Activated naive CD4-positive, alpha-beta T cell treated with anti-CD3 and anti-CD28 coated beads, Interleukin-2, amount 10 ng/mL, durations not matched to agents 7 days and 5 days (primary cell): ENCODE data around the gene PGLYRP4.

ENCODE experiments used
- CTCF ChIA-PET: fragments of 350-600 bp; sonication (Branson Sonifier 250); formaldehyde crosslinking; loops from one replicate; lab custom pipeline; 2021; ENCODE audit warnings: antibody characterized with exemption; lab: Charles Lee
- DNase-seq: peaks from one replicate; pipeline ENCODE4 v3.0.0-alpha.2; 2020
- H3K27ac Mint-ChIP-seq: one replicate; pipeline ENCODE4 v1.8.0; 2021; ENCODE audit warnings: mild to moderate bottlenecking, moderate library complexity, mixed read lengths
- H3K27me3 Mint-ChIP-seq: one replicate; pipeline ENCODE4 v1.8.0; 2021; ENCODE audit warnings: mild to moderate bottlenecking, mixed read lengths
- H3K36me3 Mint-ChIP-seq: one replicate; pipeline ENCODE4 v1.8.0; 2021; ENCODE audit warnings: mixed read lengths
- H3K4me1 Mint-ChIP-seq: one replicate; pipeline ENCODE4 v1.8.0; 2021; ENCODE audit warnings: mixed read lengths
- H3K4me3 Mint-ChIP-seq: one replicate; pipeline ENCODE4 v1.8.0; 2021; ENCODE audit warnings: mild to moderate bottlenecking, moderate library complexity, mixed read lengths
- H3K9me3 Mint-ChIP-seq: one replicate; pipeline ENCODE4 v1.8.0; 2021; ENCODE audit warnings: mixed read lengths

Gene PGLYRP4

DNA sequence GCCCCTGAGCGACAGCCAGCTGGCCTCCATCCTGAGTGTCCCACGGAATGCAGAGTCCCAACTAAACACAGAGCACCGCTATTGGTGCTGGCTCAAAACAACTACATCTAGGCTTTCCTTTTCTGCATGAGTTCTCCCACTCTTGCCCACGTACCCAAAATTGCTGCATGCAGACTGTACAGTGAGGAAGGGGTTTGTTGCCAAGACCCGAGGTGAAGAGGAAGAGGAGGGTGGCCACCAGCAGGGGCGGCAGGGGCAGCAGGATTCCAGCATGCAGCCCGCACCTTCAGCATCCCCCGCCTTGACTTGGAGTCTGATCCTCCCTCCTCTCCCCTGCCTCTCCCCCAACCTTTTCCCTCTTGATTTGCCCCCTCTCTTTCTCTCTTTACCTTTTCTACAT is 17.1 kb upstream of the PGLYRP4 start:
- Mint-ChIP-seq H3K36me3 (no peaks in the 10 kb centered on the region), H3K27me3 (peaks cover 20% of the 10 kb centered on the region), H3K27ac (no peak overlapping the region), H3K4me3 (no peak overlapping the region), H3K4me1 (no peaks in the 10 kb centered on the region), H3K9me3 (no peaks in the 10 kb centered on the region)
- no peak for DNase-seq
- CTCF ChIA-PET = interaction anchor here (1.0 to 2.5 kb wide), 2 partner anchors 10 to 14 kb away, joined by 3 to 6 read pairs; no protein-coding TSS in a partner anchor

DNA sequence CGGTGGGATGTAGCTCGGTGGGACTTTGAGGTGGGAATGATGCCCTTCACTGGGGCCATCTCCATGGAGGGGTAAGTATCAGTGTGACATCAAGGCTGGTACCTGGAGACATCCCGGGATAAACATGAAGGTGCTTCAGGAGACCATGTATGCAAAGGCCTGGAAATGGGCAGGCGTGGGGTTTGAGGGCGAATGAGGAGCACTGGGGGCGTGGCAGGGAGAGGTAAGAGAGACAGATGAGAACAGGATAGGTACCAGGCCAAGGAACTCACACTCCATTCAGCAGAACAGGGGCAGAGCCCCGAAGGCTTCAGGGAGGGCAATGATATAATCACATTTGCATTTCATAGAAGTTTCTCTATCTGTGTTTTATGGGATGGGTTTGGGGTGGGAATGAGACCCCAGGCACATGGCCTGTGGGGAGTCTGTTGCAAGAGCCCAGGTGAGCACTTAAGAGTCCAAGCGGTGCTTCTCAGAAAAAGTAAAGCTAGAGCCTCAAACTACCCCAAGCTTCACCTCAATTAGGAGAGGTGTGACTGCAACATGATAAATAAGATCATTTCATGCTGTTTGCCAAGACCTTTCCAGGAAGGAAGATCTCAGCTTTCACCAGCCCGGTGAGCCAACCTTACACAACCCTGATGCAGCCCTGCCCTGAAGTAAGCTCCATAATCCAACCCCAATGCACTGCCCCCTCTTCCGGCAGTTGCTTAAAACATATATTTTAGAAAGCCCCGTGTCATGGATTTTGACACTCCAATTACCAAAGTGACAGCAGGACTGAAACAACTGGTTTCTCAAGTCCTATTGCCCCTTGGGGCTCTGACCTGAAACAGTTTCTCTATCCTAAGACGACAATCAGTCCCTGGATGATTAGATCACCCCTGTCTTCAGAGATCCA is 16.4 kb upstream of the PGLYRP4 start:
- peaks cover 20% of the 10 kb centered on the region for H3K27me3 Mint-ChIP-seq
- no peaks in the 10 kb centered on the region for H3K36me3 Mint-ChIP-seq
- CTCF ChIA-PET = interaction anchor here (1.0 to 2.5 kb wide), 4 partner anchors 10 to 130 kb away, joined by 3 to 10 read pairs (median 4); no protein-coding TSS in a partner anchor
- H3K4me1 Mint-ChIP-seq = no peaks in the 10 kb centered on the region
- H3K4me3 Mint-ChIP-seq = no peak overlapping the region
- H3K9me3 Mint-ChIP-seq = no peaks in the 10 kb centered on the region
- DNase-seq = no peak
- H3K27ac Mint-ChIP-seq = no peak overlapping the region

DNA sequence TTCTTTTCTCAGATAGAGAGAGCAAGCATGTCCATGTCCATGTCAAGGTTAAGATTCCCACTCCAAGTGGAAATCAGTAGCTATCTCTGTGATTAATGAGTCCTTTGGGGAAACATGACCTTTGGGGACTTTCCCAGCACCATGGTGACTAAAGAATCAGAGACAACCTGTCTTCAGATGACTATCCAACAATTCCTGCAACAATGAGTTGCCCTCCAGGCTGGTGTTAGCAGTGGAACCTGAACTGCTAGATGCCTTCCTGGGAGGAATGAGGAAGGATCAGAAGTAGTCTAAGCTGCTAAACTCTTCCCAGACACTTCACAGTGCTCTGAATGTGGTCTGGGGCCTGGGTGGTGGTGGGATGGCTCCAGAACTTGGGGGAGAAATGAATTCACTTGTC is 15.5 kb upstream of the PGLYRP4 start:
- H3K4me3 Mint-ChIP-seq = no peak overlapping the region
- DNase-seq = no peak
- no peaks in the 10 kb centered on the region for H3K36me3 Mint-ChIP-seq
- CTCF ChIA-PET = interaction anchor here (1.3 to 2.5 kb wide), 4 partner anchors 9 to 131 kb away, joined by 3 to 10 read pairs (median 5); no protein-coding TSS in a partner anchor
- H3K27ac Mint-ChIP-seq = no peak overlapping the region
- H3K4me1 Mint-ChIP-seq = no peaks in the 10 kb centered on the region
- H3K9me3 Mint-ChIP-seq = no peaks in the 10 kb centered on the region
- peaks cover 15% of the 10 kb centered on the region for H3K27me3 Mint-ChIP-seq

DNA sequence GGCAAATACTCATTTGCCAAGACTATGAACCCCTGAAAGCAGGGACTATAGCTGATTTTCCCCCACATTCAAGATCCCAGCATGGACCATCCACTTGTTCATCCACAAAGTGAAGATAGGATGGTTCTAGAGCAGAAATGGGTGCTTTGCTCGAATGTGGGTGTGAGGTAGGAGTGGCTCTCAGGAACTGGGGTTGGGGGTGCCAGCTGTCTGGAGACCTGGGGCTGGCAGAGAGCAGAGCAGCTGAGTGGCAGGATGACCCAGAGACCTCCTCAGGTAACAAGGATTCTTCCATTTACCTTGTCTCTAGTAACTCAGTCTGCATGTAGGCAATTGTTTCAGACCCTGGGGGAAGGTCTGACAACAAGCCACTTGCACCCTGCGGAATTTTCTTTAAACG is 15.0 kb upstream of the PGLYRP4 start:
- DNase-seq = no peak
- Mint-ChIP-seq H3K9me3 (no peaks in the 10 kb centered on the region), H3K4me1 (no peaks in the 10 kb centered on the region), H3K27me3 (peaks cover 15% of the 10 kb centered on the region), H3K27ac (no peak overlapping the region), H3K4me3 (no peak overlapping the region), H3K36me3 (no peaks in the 10 kb centered on the region)
- CTCF ChIA-PET = interaction anchor here (1.3 to 2.5 kb wide), 4 partner anchors 8 to 131 kb away, joined by 3 to 10 read pairs (median 5); no protein-coding TSS in a partner anchor

DNA sequence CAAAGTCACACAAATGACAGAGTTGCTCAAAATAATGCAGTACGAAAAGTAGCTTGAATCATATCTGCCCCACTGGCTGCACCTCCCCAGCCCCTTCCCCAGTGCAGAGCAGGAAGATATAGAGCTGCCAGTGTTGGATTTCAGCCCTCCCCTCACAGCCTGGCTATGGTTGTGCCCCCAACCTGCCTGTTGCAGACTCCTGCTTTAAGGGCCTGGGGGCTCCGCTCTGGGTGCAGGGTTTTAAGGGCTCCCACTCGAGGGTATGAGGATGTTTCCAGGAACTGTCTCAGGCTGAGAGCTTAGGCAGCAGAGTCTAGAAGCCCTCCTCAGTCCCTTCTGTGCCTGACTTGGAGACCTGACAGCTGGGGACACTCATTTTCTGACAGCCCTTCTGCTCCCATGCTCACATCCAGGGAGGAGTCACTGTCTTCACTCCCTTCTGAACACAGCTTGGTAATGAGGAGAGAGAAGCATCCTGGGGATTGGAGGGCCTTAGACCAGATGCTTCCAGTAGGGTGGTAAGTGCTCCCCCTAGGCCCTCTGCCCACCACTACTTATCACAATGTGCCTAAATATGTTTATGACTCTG is 13.6 kb upstream of the PGLYRP4 start:
- peaks cover 11% of the 10 kb centered on the region for H3K27me3 Mint-ChIP-seq
- H3K4me3 Mint-ChIP-seq = no peak overlapping the region
- CTCF ChIA-PET = interaction anchor here (0.8 to 1.0 kb wide), 4 partner anchors 8 to 39 kb away, joined by 3 to 5 read pairs (median 4); no protein-coding TSS in a partner anchor
- no peaks in the 10 kb centered on the region for H3K9me3 Mint-ChIP-seq
- H3K27ac Mint-ChIP-seq = no peak overlapping the region
- DNase-seq = no peak
- peaks cover 10% of the 10 kb centered on the region for H3K4me1 Mint-ChIP-seq
- H3K36me3 Mint-ChIP-seq = no peaks in the 10 kb centered on the region

DNA sequence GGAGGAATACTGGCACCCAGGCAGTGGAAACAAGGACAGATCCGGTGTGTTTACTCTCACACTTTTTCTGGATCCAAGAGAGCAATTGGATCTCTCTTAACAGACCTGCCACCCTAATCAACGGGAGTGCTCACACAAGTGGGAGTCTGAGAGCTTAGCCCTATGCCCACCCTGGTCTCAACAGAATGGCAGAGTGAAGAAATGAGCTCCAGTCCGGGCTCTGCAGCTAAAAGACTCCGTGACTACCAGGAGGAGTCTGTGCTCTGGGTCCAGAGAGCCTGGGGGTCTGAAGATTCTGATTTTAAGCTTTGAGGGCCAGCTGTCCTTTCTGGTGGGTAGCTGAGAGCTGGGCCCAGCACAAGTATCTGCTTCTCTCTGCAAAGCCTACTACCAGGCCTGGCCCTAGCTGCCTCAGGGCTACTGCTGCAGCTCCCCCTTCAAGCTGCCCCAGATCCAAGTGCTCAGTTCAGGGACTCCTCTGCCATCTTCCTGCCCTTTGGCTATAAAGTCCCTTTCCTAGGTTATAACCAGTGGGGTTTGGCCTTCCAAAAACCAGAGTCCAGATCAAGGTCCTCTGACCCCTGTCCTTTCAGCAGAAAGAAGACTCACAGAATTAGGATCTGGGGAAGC is 13.0 kb upstream of the PGLYRP4 start:
- CTCF ChIA-PET = interaction anchor here (0.8 to 1.0 kb wide), 2 partner anchors 9 to 39 kb away, joined by 4 read pairs; no protein-coding TSS in a partner anchor
- H3K27ac Mint-ChIP-seq = no peak overlapping the region
- H3K4me1 Mint-ChIP-seq = peaks cover 17% of the 10 kb centered on the region
- DNase-seq = no peak
- H3K4me3 Mint-ChIP-seq = no peak overlapping the region
- peaks cover 16% of the 10 kb centered on the region for H3K27me3 Mint-ChIP-seq
- no peaks in the 10 kb centered on the region for H3K9me3 Mint-ChIP-seq
- no peaks in the 10 kb centered on the region for H3K36me3 Mint-ChIP-seq

DNA sequence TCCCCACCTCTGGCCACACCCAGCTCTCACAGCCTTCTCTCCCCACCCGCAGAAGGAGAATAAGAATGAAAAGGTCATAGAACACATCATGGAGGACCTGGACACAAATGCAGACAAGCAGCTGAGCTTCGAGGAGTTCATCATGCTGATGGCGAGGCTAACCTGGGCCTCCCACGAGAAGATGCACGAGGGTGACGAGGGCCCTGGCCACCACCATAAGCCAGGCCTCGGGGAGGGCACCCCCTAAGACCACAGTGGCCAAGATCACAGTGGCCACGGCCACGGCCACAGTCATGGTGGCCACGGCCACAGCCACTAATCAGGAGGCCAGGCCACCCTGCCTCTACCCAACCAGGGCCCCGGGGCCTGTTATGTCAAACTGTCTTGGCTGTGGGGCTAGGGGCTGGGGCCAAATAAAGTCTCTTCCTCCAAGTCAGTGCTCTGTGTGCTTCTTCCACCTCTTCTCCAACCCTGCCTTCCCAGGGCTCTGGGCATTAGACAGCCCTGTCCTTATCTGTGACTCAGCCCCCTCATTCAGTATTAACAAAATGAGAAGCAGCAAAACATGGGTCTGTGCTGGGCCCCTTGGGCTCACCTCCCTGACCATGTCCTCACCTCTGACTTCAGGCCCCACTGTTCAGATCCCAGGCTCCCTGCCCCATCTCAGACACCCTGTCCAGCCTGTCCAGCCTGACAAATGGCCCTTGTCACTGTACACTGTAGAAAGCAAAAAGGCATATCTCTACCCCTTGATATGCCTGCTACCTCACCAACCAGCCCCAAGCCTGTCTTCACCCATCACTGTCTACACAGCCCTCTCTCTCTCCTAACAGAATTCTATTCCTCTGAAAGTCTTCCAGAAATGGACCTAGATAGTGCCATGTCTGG is 12.2 kb upstream of the PGLYRP4 start:
- H3K9me3 Mint-ChIP-seq = no peaks in the 10 kb centered on the region
- CTCF ChIA-PET = interaction anchor here (1.0 kb wide), 1 partner anchor 8 kb away, joined by 4 read pairs; no protein-coding TSS in a partner anchor
- H3K27ac Mint-ChIP-seq = no peak overlapping the region
- peaks cover 20% of the 10 kb centered on the region for H3K27me3 Mint-ChIP-seq
- H3K4me1 Mint-ChIP-seq = peaks cover 23% of the 10 kb centered on the region
- no peaks in the 10 kb centered on the region for H3K36me3 Mint-ChIP-seq
- DNase-seq = no peak
- no peak overlapping the region for H3K4me3 Mint-ChIP-seq

DNA sequence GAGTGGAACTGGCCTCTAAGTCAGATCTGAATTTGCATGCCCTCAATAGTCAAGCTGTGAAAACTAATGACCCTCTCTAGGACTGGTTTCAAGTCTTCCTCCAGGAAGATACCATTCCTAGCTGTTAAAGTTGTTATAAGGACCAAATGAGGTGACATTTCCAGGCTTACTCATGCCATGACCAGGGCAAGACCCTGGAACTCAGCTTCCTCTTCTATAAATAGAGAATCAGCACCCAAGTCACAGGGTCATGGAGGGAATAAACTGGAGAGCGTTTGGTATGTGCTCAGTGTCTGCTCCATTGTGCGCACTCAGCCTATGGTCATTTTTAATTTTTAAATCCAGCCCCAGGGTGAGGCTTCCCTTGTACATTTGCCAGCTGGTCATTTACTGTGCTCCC is 11.5 kb upstream of the PGLYRP4 start:
- CTCF ChIA-PET = interaction anchor here (0.7 kb wide), 1 partner anchor 134 kb away, joined by 3 read pairs; no protein-coding TSS in a partner anchor
- DNase-seq = no peak
- no peak overlapping the region for H3K27ac Mint-ChIP-seq
- H3K4me1 Mint-ChIP-seq = peaks cover 23% of the 10 kb centered on the region
- no peak overlapping the region for H3K4me3 Mint-ChIP-seq
- H3K36me3 Mint-ChIP-seq = no peaks in the 10 kb centered on the region
- no peaks in the 10 kb centered on the region for H3K9me3 Mint-ChIP-seq
- peaks cover 25% of the 10 kb centered on the region for H3K27me3 Mint-ChIP-seq

DNA sequence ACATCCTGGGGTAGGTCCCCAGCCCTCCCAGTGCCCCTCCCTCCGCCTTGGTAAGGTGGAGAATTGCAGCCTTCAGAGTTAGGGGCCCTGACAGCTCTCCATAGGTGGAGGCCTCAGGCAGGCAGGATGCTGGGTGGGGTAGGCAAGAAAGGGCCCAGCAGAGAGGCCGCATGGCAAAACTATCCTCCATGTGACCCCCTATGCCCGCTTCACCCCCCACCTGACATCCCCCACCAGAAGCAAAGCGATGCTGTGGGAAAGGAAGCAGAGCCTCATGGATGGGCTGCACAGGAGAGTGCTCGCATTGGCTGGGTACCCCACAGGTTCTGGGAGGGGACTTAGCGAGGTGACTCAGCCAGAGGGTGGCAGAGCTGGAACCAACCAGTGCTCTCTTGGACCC is 10.6 kb upstream of the PGLYRP4 start:
- Mint-ChIP-seq H3K9me3 (no peaks in the 10 kb centered on the region), H3K36me3 (no peaks in the 10 kb centered on the region), H3K27ac (no peak overlapping the region), H3K4me1 (peaks cover 23% of the 10 kb centered on the region), H3K27me3 (peaks cover 31% of the 10 kb centered on the region), H3K4me3 (no peak overlapping the region)
- no peak for DNase-seq
- CTCF ChIA-PET = no interaction called here

DNA sequence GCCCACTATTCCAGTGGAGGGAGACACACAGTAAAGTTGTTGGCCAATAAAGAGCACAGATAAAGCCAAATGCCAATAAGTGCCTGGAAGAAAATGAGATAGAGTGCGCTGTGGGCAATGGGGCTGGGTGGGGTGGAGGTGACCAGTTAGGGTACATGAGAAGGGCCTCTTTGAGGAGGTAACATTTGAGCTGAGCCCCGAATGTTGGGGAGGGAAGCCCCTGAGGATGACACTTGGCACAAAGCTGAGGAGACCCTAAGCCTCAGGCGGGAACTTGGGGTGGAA is 10.0 kb upstream of the PGLYRP4 start:
- H3K9me3 Mint-ChIP-seq = no peaks in the 10 kb centered on the region
- no peaks in the 10 kb centered on the region for H3K36me3 Mint-ChIP-seq
- H3K4me1 Mint-ChIP-seq = peaks cover 23% of the 10 kb centered on the region
- no peak for DNase-seq
- no peak overlapping the region for H3K4me3 Mint-ChIP-seq
- no peak overlapping the region for H3K27ac Mint-ChIP-seq
- CTCF ChIA-PET = no interaction called here
- H3K27me3 Mint-ChIP-seq = peaks cover 35% of the 10 kb centered on the region

DNA sequence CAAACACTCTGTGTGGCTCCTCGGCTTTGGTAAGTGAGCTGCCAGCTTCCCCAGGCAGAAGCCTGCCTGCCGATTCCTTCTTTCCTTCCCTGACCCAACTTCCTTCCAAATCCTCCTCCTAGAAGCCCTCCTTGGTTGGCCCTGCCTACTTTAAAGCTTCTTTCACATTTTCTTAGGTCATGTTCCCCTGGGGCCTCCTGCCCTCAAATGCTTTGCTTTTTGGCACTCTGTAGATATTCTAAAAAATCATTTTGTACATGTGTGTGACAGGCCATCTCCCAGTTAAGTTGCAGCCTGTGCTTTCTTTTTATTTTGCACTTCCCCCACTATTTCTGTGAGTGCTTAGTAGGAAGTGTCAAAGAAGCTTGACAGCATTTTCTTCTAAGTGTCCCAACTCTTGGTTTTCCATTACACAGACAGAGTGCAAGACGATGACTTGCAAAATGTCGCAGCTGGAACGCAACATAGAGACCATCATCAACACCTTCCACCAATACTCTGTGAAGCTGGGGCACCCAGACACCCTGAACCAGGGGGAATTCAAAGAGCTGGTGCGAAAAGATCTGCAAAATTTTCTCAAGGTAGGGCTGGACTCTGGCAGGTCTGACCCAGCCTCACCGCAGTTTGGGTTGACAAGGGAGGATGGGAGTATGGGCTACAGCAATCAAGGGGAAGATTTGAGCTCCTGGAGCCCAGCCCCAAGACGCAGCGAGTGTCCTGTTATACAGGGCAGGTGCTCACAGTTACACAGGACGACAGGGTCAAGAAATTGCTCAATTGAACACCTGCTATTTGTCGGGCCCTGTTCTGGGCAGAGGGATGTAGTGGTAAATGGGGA is 9.4 kb upstream of the PGLYRP4 start, which contains the start of gene S100A9:
Gene S100A9 (plus strand): TSS at position 2 of the 838 bp plus-strand sequence. CDS start 430 bp downstream, at position 432.
- H3K4me3 Mint-ChIP-seq = no peak within 1 kb of the TSS
- CTCF ChIA-PET = interaction anchor here (0.6 to 1.6 kb wide), 6 partner anchors 9 to 668 kb away, joined by 3 to 10 read pairs (median 4); partner anchors contain the start of gene PGLYRP4
- DNase-seq = no peak
- no peaks in the 10 kb centered on the region for H3K9me3 Mint-ChIP-seq
- peaks cover 23% of the 10 kb centered on the region for H3K4me1 Mint-ChIP-seq
- peak within 1 kb of the TSS; percentile 70 for H3K27ac Mint-ChIP-seq
- peaks cover 32% of the 10 kb centered on the region for H3K27me3 Mint-ChIP-seq
- no peaks in the 10 kb centered on the region for H3K36me3 Mint-ChIP-seq

DNA sequence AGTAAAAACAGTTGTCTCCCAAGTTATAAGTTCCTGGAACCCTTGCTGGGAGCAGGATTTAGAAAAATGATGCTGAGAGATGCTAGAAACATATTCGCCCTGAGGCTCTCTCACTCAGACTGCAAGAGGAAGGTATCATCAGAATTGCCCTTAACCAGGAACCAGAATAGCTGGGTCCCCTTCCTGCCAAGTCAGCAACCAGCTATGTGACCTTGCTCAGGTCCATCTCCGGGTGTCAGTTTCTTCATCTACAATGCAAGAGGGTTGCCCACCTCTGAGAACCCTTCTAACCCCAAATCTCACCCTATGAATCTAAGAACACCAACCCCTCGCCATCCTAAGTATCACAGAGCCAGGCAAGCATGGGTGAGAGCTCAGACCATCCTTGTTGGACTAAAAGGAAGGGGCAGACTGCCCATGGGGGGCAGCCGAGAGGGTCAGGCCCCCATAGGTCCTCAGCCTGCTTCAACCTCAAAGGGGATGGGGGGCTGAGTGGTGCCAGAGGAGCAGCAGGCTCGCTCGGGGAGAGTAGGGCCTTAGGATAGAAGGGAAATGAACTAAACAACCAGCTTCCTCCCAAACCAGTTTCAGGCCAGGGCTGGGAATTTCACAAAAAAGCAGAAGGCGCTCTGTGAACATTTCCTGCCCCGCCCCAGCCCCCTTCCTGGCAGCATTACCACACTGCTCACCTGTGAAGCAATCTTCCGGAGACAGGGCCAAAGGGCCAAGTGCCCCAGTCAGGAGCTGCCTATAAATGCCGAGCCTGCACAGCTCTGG is 8.6 kb upstream of the PGLYRP4 start:
- H3K4me1 Mint-ChIP-seq = peaks cover 23% of the 10 kb centered on the region
- H3K4me3 Mint-ChIP-seq = no peak overlapping the region
- CTCF ChIA-PET = interaction anchor here (0.6 to 1.6 kb wide), 6 partner anchors 9 to 669 kb away, joined by 3 to 10 read pairs (median 4); partner anchors contain the start of gene PGLYRP4
- peaks cover 31% of the 10 kb centered on the region for H3K27me3 Mint-ChIP-seq
- no peaks in the 10 kb centered on the region for H3K9me3 Mint-ChIP-seq
- no peaks in the 10 kb centered on the region for H3K36me3 Mint-ChIP-seq
- no peak overlapping the region for H3K27ac Mint-ChIP-seq
- DNase-seq = no peak
